DOHH2 (cell line): ENCODE results near the gene RGS1.

Source experiments
- H3F3A ChIP-seq: fragments of 200-600 bp; sonication (generic), shearing (Covaris generic); 2 replicates; pipeline ENCODE4 v1.6.0; 2016; ENCODE audit warnings: antibody characterized with exemption, mild to moderate bottlenecking; ENCODE audit not compliant: control insufficient read depth, insufficient read depth
- H3K27ac ChIP-seq: fragments of 200-600 bp; sonication (generic); 2 replicates; pipeline ENCODE4 v1.5.1; 2014; ENCODE audit warnings: low read depth, mild to moderate bottlenecking, low read length, moderate library complexity
- H3K27me3 ChIP-seq: fragments of 200-600 bp; sonication (generic); 2 replicates; pipeline ENCODE4 v1.6.1; 2014; ENCODE audit warnings: mild to moderate bottlenecking, low read length, mixed read lengths; ENCODE audit not compliant: control insufficient read depth
- H3K36me3 ChIP-seq: fragments of 200-600 bp; sonication (generic); 2 replicates; pipeline ENCODE4 v1.6.1; 2014; ENCODE audit warnings: mild to moderate bottlenecking, low read length, moderate library complexity, mixed read lengths; ENCODE audit not compliant: control insufficient read depth
- H3K4me1 ChIP-seq: fragments of 200-600 bp; sonication (generic); 2 replicates; pipeline ENCODE4 v1.6.1; 2014; ENCODE audit warnings: mild to moderate bottlenecking, low read length, mixed read lengths; ENCODE audit not compliant: control insufficient read depth
- H3K4me2 ChIP-seq: fragments of 200-600 bp; sonication (generic); 2 replicates; pipeline ENCODE4 v1.6.0; 2014; ENCODE audit warnings: mild to moderate bottlenecking, low read length, moderate library complexity
- H3K4me3 ChIP-seq: fragments of 200-600 bp; sonication (generic); 2 replicates; pipeline ENCODE4 v1.5.1; 2014; ENCODE audit warnings: mild to moderate bottlenecking, low read length, mixed read lengths
- H3K79me2 ChIP-seq: fragments of 200-600 bp; sonication (generic); 2 replicates; pipeline ENCODE4 v1.6.1; 2014; ENCODE audit warnings: mild to moderate bottlenecking, low read length, mixed read lengths; ENCODE audit not compliant: control insufficient read depth
- H3K9me2 ChIP-seq: fragments of 200-600 bp; sonication (generic); replicated peaks from 2 replicates; pipeline ENCODE4 v1.6.1; 2014; ENCODE audit warnings: mild to moderate bottlenecking, low read length, mixed read lengths; ENCODE audit not compliant: control insufficient read depth
- H3K9me3 ChIP-seq: fragments of 200-600 bp; sonication (generic); 2 replicates; pipeline ENCODE4 v1.6.1; 2014; ENCODE audit warnings: antibody characterized with exemption, low read length, mixed read lengths; ENCODE audit not compliant: control insufficient read depth, insufficient read depth
- H4K20me1 ChIP-seq: fragments of 200-600 bp; sonication (generic); 2 replicates; pipeline ENCODE4 v1.6.0; 2014; ENCODE audit warnings: low read depth, mild to moderate bottlenecking, antibody characterized with exemption, low read length, moderate library complexity; ENCODE audit not compliant: control insufficient read depth, insufficient read depth
- CTCF ChIP-seq: fragments of 200-600 bp; sonication (generic); IDR thresholded peaks from one replicate; pipeline ENCODE4 v1.5.1; 2014; ENCODE audit warnings: antibody characterized with exemption, mild to moderate bottlenecking, low read depth, low read length; ENCODE audit not compliant: poor library complexity, severe bottlenecking
- EZH2phosphoT487 ChIP-seq: fragments of 200-600 bp; sonication (generic); IDR thresholded peaks from 2 replicates; pipeline ENCODE4 v1.6.1; 2017; ENCODE audit warnings: borderline replicate concordance, mild to moderate bottlenecking, antibody characterized with exemption, low read length, moderate library complexity, mixed read lengths

The RGS1 gene

DNA sequence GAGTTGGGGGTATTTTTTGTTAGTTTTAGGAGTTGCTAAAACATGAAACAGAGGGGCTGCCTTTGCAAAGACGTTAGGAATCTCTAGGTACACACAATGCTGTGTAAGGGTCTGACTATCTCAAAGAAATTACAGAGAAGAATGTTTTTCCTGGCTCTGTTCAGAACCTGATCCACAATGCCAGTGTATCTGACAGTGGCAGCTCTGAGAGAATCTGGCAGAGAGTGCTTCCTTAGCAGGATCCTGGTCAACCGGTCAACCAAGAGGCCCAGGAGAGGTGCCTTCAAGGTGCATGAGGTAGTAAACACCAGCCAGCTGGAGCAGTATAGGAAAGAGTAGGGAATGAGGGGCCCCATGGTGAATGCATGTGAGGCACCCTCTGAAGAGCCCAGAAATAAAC, 40.9 kb upstream of the RGS1 start:
- H3K27ac ChIP-seq: no peak overlapping the region
- no peaks in the 10 kb centered on the region for H3K36me3 ChIP-seq
- H3K9me3 ChIP-seq: peaks cover 7% of the 10 kb centered on the region; the same call in 1 of the 2 replicates
- H3F3A ChIP-seq: no peaks in the 10 kb centered on the region
- peaks cover 29% of the 10 kb centered on the region for H3K4me1 ChIP-seq
- H3K9me2 ChIP-seq: no peaks in the 10 kb centered on the region
- no peaks in the 10 kb centered on the region for H3K79me2 ChIP-seq
- H3K4me2 ChIP-seq: no peak overlapping the region
- TF ChIP-seq CTCF (no peak), EZH2phosphoT487 (no peak)
- peaks cover 3% of the 10 kb centered on the region for H3K27me3 ChIP-seq
- H3K4me3 ChIP-seq: no peak overlapping the region
- no peaks in the 10 kb centered on the region for H4K20me1 ChIP-seq

DNA sequence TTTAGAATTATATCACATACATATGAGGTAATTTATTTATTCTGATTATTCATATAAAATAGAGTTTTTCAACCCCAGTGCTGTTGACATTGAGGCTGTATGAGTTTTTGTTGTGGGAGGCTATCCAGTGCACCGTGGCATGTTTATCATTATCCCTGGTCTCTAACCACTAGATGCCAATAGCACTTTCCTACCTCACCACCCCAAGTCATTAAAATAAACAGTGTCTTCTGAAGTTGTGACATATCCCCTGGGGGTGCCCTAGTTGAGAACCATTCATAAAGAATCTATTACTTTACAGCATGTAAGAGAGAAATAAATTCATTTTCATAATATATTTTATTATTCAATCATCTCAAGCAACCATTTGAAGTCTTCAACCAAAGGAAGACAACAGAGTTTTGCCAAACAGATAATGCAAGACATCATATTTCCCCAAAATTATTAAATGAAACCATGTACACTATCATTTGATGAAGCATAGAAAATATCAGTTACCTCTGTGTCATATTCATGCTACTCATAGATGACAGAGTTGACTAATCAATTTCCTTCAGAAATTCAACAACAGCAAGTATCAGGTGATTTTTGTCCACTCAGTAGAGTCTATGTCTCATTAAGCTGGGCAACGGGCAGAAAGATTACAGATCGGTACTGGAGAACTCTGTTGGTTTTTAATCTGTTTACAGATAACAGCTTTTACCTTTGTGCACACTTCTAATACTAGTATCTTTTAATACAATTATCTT, 39.5 kb upstream of the RGS1 start:
- Histone ChIP-seq H3K4me3 (no peak overlapping the region), H3K4me1 (peaks cover 33% of the 10 kb centered on the region), H3K36me3 (no peaks in the 10 kb centered on the region), H3K79me2 (no peaks in the 10 kb centered on the region), H3F3A (no peaks in the 10 kb centered on the region), H3K9me2 (no peaks in the 10 kb centered on the region), H3K27ac (no peak overlapping the region), H3K27me3 (no peaks in the 10 kb centered on the region), H4K20me1 (no peaks in the 10 kb centered on the region), H3K9me3 (peaks cover 7% of the 10 kb centered on the region; the same call in 1 of the 2 replicates), H3K4me2 (no peak overlapping the region)
- TF ChIP-seq CTCF (no peak), EZH2phosphoT487 (no peak)

DNA sequence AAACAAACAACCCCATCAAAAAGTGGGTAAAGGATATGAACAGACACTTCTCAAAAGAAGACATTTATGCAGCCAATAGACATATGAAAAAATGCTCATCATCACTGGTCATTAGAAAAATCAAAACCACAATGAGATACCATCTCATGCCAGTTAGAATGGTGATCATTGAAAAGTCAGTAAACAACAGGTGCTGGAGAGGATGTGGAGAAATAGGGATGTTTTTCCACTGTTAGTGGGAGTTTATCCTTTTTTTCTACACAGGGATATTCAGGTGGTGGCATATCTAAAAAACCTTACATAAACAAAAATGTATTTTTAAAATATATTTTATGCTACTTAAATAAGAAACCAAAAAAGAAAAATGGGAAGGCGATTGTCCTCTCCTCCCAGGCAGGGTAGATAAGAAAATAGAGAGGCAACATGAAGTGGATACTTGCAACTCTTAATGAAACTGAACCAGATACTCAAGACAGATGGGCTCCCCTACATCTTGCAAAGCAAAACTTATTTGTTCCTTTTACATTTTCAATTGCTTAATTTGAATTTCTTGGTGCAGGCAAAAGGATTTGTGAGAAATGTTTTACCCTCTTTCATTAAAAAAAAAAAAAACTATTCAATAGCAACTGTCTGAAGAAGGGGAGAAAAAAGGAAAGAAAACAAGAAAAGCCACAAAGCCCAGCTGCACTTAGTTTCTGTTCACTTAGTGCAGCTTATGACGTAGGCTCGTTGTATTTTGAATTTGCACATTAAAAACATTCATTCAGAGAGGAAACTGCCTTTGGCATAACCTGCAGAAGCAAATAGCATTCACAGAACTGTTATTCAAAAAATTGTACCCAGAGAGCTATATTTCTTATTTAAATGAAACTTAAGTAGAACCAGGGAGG, 36.9 kb upstream of the RGS1 start:
- Histone ChIP-seq H3F3A (no peaks in the 10 kb centered on the region), H3K79me2 (no peaks in the 10 kb centered on the region), H3K36me3 (no peaks in the 10 kb centered on the region), H3K4me2 (peak overlapping the region; percentile 46), H3K27ac (peak overlapping the region; percentile 72), H3K4me1 (peaks cover 39% of the 10 kb centered on the region), H3K27me3 (no peaks in the 10 kb centered on the region), H3K9me2 (no peaks in the 10 kb centered on the region), H4K20me1 (no peaks in the 10 kb centered on the region), H3K9me3 (peaks cover 7% of the 10 kb centered on the region; the same call in 1 of the 2 replicates), H3K4me3 (peak overlapping the region; percentile 35)
- TF ChIP-seq CTCF: no peak
- no peak for TF ChIP-seq EZH2phosphoT487
